ENCODE measurements around the gene MIPEP. TPM values are rescaled to one million over a fixed set of nuclear protein-coding genes. Genes with fewer than 3 reads are reported as not detected.

MIPEP gene
- total RNA-seq, 4 donors from 2014 or later, result 5.2 to 20.1 (median 17.8) TPM

DNA sequence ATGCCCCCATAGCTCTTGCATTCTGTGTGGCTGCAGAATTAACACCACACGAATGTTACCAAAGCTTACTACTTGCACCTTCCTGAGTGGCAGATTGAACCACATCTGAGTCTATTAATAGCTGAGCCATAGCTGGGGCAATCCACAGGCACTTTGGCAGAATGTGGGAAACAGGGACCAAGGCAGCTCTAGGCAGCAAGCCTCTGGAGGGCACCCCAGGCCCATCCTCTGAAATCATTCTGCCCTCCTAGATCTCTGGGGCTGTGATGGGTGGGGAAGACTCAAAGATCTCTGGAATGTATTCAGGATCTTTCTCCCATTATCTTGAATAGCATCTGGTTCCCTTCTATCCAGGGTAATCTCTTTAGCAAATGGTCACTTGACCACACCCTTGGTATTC is 179.7 kb downstream of the MIPEP start:
- H3K36me3 ChIP-seq, result no peaks in the 10 kb centered on the region
- in situ Hi-C loops (cut with MboI; ENCODE audit: low pct_ligation_motif_present in 1 of 4, low pct_unique_long_range_greater_than_20kb in 1 of 4, low sequenced_read_pairs in 3 of 4), result no loop called here
- H3K4me3 ChIP-seq, result no peak overlapping the region
- WGBS, 2 donors (ENCODE audit: low coverage in 1 of 2), result 77% methylated on average over 1 of the region's 1 CpG; no CpG with 5 or more reads in 1 of the 2 donors
- H3K9me3 ChIP-seq, result no peaks in the 10 kb centered on the region
- TF ChIP-seq EP300 (IDR thresholded peaks at IDR 0.05; ENCODE audit: low read depth) (no peak), POLR2A (IDR thresholded peaks at IDR 0.05) (no peak), POLR2AphosphoS5 (IDR thresholded peaks at IDR 0.05) (no peak)
- TF ChIP-seq, protein P1, sequence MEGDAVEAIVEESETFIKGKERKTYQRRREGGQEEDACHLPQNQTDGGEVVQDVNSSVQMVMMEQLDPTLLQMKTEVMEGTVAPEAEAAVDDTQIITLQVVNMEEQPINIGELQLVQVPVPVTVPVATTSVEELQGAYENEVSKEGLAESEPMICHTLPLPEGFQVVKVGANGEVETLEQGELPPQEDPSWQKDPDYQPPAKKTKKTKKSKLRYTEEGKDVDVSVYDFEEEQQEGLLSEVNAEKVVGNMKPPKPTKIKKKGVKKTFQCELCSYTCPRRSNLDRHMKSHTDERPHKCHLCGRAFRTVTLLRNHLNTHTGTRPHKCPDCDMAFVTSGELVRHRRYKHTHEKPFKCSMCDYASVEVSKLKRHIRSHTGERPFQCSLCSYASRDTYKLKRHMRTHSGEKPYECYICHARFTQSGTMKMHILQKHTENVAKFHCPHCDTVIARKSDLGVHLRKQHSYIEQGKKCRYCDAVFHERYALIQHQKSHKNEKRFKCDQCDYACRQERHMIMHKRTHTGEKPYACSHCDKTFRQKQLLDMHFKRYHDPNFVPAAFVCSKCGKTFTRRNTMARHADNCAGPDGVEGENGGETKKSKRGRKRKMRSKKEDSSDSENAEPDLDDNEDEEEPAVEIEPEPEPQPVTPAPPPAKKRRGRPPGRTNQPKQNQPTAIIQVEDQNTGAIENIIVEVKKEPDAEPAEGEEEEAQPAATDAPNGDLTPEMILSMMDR (IDR thresholded peaks at IDR 0.05), result no peak
- H3K4me1 ChIP-seq, result no peaks in the 10 kb centered on the region
- intact Hi-C loops (cut with DNase I; ENCODE audit: low total_unique reads), result no loop called here
- H3K27me3 ChIP-seq, result no peaks in the 10 kb centered on the region
- H3K27ac ChIP-seq, result no peak overlapping the region
- no peak for DNase-seq

DNA sequence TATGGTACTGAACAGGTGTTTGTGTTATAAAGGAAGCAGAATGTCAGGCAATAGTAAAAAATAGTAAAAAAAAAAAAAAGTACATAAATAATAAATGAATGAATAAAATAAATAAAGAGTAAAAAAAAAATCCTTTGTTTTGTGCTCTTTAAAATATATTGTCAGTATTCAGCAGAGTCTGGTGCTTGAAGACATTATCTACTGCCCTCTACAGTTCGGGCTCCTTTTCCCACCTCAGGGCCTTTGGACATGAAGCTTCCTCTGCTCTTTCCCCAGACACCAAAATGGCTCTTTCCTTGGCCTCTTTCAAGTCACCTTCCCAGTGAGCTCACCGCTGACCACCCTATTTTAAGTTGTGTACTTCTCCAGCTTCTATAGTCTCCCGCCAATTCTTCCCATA is 181.5 kb downstream of the MIPEP start:
- in situ Hi-C loops (cut with MboI; ENCODE audit: low pct_ligation_motif_present in 1 of 4, low pct_unique_long_range_greater_than_20kb in 1 of 4, low sequenced_read_pairs in 3 of 4) (no loop called here), intact Hi-C loops (cut with DNase I; ENCODE audit: low total_unique reads) (no loop called here)
- no peak overlapping the region for H3K4me3 ChIP-seq
- no peaks in the 10 kb centered on the region for H3K4me1 ChIP-seq
- no peak overlapping the region for H3K27ac ChIP-seq
- TF ChIP-seq, protein P1 (IDR thresholded peaks at IDR 0.05), result no peak
- no peak for TF ChIP-seq POLR2A (IDR thresholded peaks at IDR 0.05)
- TF ChIP-seq POLR2AphosphoS5 (IDR thresholded peaks at IDR 0.05), result no peak
- TF ChIP-seq EP300 (IDR thresholded peaks at IDR 0.05; ENCODE audit: low read depth), result no peak
- no peaks in the 10 kb centered on the region for H3K9me3 ChIP-seq
- 80 to 94% methylated on average over 1 to 3 of the region's 3 CpGs for WGBS, 2 donors (ENCODE audit: low coverage in 1 of 2)
- no peak for DNase-seq
- no peaks in the 10 kb centered on the region for H3K36me3 ChIP-seq
- H3K27me3 ChIP-seq, result no peaks in the 10 kb centered on the region

GRCh38 chr13:23705583-23705982 is 183.6 kb downstream of the MIPEP start:
- Histone ChIP-seq H3K27ac (no peak overlapping the region), H3K27me3 (no peaks in the 10 kb centered on the region), H3K9me3 (no peaks in the 10 kb centered on the region), H3K4me3 (no peak overlapping the region), H3K4me1 (no peaks in the 10 kb centered on the region), H3K36me3 (no peaks in the 10 kb centered on the region)
- 81 to 100% methylated on average over 1 to 2 of the region's 2 CpGs for WGBS, 2 donors (ENCODE audit: low coverage in 1 of 2)
- in situ Hi-C loops (cut with MboI; ENCODE audit: low pct_ligation_motif_present in 1 of 4, low pct_unique_long_range_greater_than_20kb in 1 of 4, low sequenced_read_pairs in 3 of 4) (no loop called here), intact Hi-C loops (cut with DNase I; ENCODE audit: low total_unique reads) (no loop called here)
- DNase-seq, result no peak
- TF ChIP-seq, protein P1 (IDR thresholded peaks at IDR 0.05), result no peak
- TF ChIP-seq POLR2AphosphoS5 (IDR thresholded peaks at IDR 0.05) (no peak), EP300 (IDR thresholded peaks at IDR 0.05; ENCODE audit: low read depth) (no peak), POLR2A (IDR thresholded peaks at IDR 0.05) (no peak)

DNA sequence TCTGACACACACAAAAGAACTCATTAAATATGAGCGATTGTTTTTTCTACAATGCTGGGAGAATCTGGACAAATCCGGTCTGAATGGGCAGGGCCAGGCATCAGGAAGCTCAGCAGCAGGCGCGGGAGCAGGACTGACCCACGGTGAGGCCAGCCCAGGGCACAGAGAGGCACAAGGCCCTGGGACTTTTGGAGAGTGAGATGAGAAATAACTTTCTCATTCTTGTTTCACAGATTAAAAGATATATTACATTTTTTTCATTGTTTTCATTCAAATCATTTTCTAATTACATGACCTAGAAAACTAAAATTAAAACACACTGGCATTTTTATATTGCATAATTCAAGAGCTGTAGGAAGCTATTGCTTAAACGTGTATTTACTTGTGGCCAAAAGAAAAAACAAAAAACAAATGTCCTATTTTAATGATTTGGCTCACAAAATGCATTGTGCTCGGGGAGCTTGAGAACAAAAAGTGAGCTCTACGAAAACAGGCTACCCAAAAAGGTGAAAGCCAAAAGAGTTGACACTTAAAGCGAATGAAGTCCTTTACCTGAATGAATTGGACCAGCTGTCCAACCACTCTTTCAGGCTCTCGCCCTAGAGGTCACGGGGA is 185.8 kb downstream of the MIPEP start:
- Histone ChIP-seq H3K36me3 (no peaks in the 10 kb centered on the region), H3K9me3 (no peaks in the 10 kb centered on the region), H3K27ac (no peak overlapping the region), H3K4me3 (no peak overlapping the region), H3K4me1 (no peaks in the 10 kb centered on the region), H3K27me3 (no peaks in the 10 kb centered on the region)
- no peak for DNase-seq
- TF ChIP-seq POLR2AphosphoS5 (IDR thresholded peaks at IDR 0.05) (no peak), POLR2A (IDR thresholded peaks at IDR 0.05) (no peak), EP300 (IDR thresholded peaks at IDR 0.05; ENCODE audit: low read depth) (no peak)
- TF ChIP-seq, protein P1 (IDR thresholded peaks at IDR 0.05), result no peak
- in situ Hi-C loops (cut with MboI; ENCODE audit: low pct_ligation_motif_present in 1 of 4, low pct_unique_long_range_greater_than_20kb in 1 of 4, low sequenced_read_pairs in 3 of 4) (no loop called here), intact Hi-C loops (cut with DNase I; ENCODE audit: low total_unique reads) (no loop called here)
- WGBS, 2 donors (ENCODE audit: low coverage in 1 of 2), result 53 to 70% methylated on average over 3 to 11 of the region's 11 CpGs

Data from transverse colon (tissue), 4 donors.